ENCODE results near the gene ARHGAP18.

Gene ARHGAP18

GRCh38 chr6:129662980-129663431, 47.0 kb downstream of the ARHGAP18 start:
- no peak for DNase-seq

DNA sequence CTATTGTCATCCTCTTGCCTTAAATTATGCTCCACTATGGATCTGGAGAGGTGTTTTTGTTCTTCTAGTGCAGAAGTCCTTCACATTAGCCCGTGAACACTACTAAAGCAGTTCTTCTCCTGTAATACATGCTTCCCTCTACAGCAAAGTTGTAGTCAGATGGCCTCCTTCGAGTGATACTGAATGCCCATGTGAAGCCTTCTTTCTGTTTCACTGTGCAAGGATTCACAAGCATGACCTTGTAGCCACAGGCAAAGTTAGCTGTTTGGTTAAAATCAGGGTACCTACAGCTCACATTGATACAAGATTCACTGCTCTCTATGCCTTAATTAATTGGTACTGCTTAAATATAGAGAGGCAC, 47.6 kb downstream of the ARHGAP18 start:
- no peak for DNase-seq

- DNase-seq: no peak
Observed at GRCh38 chr6:129661536-129662405, 48.2 kb downstream of the ARHGAP18 start.

DNA sequence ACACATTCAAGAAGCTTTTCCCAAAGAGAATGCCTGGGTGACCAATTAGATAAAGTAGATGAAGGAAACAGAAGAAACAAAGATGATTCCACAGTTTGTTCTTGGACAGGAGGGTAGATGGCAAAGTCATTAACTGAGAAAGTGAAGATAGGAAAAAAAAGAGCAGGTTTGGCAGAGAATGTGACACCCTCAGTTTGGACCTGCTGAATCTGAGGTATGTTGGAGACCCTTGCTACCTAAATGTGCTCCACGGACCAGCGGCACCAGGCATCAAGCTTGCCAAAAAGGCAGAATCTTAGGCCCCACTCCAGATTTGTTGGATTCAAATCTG, 49.7 kb downstream of the ARHGAP18 start:
- no peak for DNase-seq

DNA sequence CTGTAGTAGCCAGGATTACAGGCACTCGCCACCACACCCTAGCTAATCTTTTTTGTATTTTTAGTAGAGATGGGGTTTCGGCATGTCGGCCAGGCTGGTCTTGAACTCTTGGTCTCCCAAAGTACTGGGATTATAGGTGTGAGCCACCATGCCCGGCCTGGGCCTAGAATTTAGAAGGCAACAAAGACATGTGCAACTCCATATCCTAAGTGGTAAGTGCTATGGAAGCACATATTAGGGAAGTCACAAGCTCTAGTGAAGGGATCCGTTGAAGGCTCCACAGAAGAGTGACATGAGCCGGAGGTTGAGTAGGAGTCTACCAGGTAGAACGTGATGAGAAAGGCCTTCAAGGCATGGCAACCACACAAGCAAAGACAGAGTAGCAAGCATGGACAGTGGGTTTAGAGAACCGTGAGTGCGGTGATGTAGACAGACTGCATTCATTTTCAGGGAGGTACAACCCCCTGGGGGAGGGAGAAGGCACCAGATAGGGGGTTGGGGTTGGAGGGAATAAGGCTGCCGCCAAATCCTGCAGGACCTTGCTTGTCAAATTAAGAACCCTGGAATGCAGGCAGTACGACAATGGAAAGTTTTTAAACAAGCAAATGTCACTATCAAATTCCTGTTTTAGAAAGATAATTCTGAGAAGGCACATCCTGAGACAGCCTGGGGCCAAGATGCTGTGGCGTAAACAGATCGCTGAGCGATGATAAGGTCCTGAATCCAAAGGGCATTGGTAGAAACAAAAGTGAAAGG, 50.2 kb downstream of the ARHGAP18 start:
- no peak for DNase-seq

DNA sequence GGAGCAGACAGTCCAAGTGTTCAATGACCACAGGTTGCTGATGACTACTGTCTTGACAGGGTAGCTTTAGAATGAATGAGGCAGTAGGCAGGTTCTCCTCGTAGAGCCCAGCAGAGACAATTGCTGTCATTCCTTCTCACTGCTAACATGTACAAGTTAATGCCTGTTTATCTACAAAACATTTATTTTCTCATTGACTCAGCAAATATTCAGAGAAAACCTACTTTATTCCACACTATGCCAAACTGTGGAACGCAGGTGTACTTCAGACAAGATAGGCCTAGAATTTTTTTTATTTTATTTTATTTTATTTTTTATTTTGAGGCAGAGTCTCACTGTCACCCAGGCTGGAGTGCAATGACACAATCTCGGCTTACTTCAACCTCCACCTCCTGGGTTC, 50.8 kb downstream of the ARHGAP18 start:
- no peak for DNase-seq

- DNase-seq: no peak
Observed at GRCh38 chr6:129657483-129657882, 52.5 kb downstream of the ARHGAP18 start.

DNA sequence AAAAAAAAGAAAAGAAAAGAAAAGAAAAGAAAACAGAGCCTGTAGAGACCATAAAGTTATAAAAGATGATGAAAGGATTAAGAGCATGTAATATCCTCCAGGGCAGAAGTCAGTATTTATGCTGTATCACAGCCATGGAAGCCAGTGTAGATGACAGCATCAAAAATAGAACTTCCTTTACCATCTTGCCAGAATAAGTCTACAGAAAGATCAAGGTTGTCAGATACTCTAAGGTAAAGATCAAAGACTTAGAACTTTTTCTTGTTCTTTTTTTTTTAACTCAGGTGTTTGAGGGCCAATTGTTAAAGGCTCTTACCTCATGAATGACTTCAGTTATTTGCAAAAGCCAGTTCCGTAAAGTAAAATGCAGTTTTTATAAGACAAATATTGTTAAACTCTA, 54.6 kb downstream of the ARHGAP18 start:
- DNase-seq: no peak

- no peak for DNase-seq
Observed at GRCh38 chr6:129653746-129654145, 56.2 kb downstream of the ARHGAP18 start.

DNA sequence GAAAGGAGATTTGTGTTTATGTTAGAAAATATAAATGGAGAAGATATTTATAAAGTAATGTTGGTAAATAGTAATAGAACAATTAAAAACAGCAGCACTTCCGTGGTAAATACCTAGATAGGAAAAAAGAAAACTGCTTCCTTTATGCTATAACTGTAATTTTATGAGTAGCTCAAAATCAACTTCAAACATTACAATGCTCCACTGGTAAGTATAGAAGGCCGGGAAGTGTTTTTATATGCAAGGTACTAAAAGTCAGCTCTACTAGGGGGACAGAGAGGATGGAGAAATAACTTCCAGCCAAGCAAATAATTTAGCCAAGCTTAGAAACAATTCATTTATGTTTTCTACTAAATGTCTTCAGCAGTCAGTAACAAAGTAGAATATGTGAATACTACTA, 56.7 kb downstream of the ARHGAP18 start:
- no peak for DNase-seq

DNA sequence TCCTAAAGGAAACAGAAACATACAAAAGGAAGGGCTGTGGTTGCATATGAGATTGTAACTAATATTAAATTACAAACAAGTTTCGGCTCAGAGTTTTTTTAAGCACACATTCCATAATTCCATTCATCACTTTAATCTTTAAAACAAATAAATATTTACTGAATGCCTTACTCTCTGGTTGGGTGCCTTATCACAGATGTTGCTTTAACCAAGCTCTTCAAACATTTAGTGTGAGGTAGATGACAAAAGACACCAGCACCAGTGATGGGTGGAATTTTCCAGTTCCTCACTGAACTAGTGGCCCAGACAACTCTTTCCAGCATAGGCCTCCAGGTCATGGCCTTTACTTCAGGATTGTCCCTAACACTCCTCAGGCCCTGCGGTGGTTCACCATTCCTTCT, 58.7 kb downstream of the ARHGAP18 start:
- DNase-seq: no peak

DNA sequence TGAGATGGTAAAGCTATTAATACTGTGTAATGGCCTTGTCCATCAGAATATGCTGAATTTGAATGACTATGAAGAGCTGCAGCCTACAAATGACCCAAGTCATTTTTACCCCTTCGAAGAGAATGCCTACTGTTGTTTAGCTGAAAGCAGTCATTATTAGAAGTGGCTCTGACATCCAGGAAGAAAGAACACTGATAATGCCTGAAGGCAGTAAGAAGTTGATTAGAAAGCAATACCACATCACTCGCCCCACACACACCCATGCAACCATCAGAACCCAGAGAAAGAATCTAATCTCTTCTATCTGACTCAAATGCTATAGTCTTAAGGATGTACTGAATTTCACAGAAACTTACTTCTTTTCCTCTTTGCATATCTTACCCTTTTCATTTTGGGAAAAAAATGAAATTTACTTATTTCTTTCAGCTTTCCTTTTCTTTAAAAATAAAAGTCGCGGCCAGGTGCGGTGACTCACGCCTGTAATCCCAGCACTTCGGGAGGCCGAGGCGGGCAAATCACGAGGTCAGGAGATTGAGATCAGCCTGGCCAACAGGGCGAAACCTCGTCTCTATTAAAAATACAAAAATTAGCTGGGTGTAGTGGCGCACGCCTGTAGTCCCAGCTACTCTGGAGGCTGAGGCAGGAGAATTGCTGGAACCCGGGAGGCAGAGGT, 61.0 kb downstream of the ARHGAP18 start:
- no peak for DNase-seq

- no peak for DNase-seq
Observed at GRCh38 chr6:129647044-129647443, 62.9 kb downstream of the ARHGAP18 start.

- no peak for DNase-seq
Observed at GRCh38 chr6:129646642-129647041, 63.3 kb downstream of the ARHGAP18 start.

GRCh38 chr6:129645830-129646579, 64.0 kb downstream of the ARHGAP18 start:
- DNase-seq: no peak

DNA sequence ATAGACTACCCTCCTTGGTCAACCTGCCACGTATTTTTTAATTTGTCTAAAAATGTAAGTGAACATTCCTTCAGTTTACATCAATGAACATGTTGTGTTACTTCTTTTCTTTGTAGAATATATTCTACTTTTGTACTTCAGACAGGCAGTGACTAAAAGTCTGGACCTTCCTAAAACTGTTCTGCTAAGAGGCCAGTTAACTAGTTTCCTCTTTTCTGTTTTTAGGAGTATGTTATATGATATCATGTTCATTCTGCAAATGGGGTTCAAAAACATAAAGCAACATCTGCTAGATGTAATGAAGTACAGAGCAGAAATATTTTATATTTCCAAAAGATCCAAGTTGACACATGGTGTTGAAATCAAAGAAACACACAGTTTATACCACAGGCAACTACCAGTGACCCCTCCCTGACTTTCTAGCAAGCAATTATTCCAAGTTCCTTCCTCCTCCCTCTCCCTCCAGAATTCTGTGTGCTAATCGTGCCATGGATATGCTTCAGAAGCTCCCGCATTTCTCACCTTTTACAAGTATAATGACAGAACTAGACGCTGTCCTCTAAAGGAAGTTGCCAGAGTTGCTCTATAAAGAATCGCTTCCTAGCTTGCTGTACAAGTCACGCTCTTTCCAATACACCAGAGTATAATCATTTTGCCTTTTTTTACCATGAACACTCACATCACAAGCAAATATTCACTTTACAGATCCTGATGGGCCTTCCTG, 64.7 kb downstream of the ARHGAP18 start:
- DNase-seq: no peak

GRCh38 chr6:129644567-129645015, 65.4 kb downstream of the ARHGAP18 start:
- DNase-seq: no peak

DNA sequence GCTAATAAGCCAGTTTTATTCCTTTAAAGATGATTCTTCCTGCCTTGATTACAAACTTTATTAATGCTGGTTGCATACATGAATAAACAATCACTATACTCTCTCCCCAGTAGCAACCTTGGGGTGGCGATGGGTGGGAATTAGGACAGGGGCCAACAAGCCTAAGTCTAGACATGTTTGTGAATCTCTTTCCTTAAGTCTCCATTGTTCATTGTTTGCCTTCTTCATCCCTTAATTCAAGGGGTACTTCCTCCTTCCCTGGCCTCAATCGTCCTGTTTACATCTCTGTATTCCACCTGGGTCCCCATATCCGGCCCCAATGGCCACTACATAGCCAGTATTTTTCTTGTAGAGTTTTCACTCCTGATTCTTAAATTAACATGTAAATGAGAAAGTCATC, 66.0 kb downstream of the ARHGAP18 start:
- DNase-seq: no peak

DNA sequence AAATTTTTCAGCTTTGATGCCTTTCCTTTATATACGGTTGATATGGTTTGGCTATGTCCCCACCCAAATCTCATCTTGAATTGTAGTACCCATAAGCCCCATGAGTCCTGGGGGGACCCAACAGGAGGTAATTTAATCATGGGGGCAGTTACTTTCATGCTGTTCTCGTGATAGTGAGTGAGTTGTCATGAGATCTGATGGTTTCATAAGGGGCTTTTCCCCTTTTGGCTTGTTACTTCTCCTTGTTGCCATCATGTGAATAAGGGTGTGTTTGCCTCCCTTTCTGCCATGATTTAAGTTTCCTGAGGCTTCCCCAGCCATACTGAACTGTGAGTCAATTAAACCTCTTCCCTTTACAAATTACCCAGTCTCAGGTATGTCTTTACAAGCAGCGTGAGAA, 66.8 kb downstream of the ARHGAP18 start:
- no peak for DNase-seq

DNA sequence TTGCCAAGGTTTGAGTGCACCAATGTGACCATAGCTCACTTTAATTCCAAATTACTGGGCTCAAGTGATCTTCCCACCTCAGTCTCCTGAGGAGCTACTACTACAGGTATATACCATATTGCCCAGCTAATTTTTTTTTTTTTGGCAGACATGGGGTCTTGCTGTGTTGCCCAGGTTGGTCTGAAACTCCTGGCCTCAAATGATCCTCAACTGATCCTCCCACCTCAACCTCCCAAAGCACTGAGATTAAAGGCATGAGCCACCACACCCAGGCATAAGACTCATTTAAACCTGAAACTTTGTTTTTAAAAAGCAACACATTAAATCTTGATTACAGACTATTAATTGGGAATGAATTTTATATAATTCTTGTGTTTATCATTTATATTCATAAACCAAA, 67.7 kb downstream of the ARHGAP18 start:
- no peak for DNase-seq

DNA sequence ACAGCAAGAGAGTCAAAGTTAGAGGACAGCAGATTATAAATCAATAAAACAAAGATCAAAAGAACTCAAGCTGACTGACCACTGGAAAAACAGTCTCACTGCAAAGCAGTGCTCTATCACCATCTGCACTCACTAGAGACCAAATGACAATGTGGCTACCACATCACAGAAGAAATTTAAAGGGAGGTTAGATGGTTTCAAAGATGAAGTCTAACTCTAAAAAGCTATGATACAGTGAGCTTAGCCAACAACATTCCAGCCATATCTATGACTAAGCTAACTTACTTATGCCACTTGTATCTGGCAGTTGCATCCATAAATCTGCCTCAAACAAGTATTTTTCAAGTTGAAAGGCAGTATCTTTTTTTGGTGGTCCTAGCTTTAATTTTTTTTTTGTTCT, 68.6 kb downstream of the ARHGAP18 start:
- DNase-seq: no peak

DNA sequence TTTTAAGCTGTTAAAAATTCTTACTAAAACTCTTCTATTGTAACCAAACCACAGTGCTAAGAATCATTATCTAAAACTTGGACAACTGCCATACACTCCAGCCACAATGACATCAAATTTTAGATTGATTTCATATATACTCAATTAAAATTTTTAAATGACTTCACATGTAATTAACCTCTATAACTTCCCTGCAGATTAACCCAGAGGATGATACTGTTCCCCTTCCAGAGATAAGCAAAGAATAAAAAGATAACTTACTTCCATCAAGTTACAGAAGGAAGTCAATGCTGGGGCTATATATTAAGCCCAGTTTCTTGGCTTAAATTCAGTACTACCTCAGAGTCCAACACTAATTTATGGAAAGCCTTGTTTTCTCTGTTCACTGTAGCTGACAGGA, 71.3 kb downstream of the ARHGAP18 start:
- DNase-seq: no peak

All from stimulated activated CD4-positive, alpha-beta T cell treated with anti-CD3 and anti-CD28 coated beads, Interleukin-2, amount 100 ng/mL, for 48 hours (primary cell).